Calu3 (cell line): ENCODE measurements around the gene GDPD3. TPM values are rescaled to one million over a fixed set of nuclear protein-coding genes. Genes with fewer than 3 reads are reported as not detected.
A peak's percentile ranks its signal among the peaks of the same experiment; 100 is the strongest.

Experiments used
- BruUV-seq: library from RNA; stranded (reverse); fragments of 400-500 nt; replicated peaks from 2 replicates; lab custom pipeline; 2021; lab: Mats Ljungman, UMichigan
- CTCF ChIA-PET: fragments of 300-600 bp; sonication (Branson Sonifier 250); formaldehyde crosslinking; loops from one replicate; lab custom pipeline; 2022; ENCODE audit warnings: antibody characterized with exemption; lab: Charles Lee
- DNase-seq: peaks from one replicate; pipeline ENCODE4 v3.0.0; 2022
- H3K27ac Mint-ChIP-seq: one replicate; pipeline ENCODE4 v1.8.0; 2022; ENCODE audit warnings: mixed read lengths; ENCODE audit not compliant: unreplicated experiment
- H3K27me3 Mint-ChIP-seq: one replicate; pipeline ENCODE4 v1.8.0; 2022; ENCODE audit warnings: mixed read lengths; ENCODE audit not compliant: unreplicated experiment
- H3K36me3 Mint-ChIP-seq: one replicate; pipeline ENCODE4 v1.8.0; 2022; ENCODE audit warnings: mild to moderate bottlenecking, moderate library complexity, mixed read lengths; ENCODE audit not compliant: insufficient read depth, unreplicated experiment
- H3K4me1 Mint-ChIP-seq: one replicate; pipeline ENCODE4 v1.8.0; 2022; ENCODE audit warnings: mild to moderate bottlenecking, low read depth, mixed read lengths; ENCODE audit not compliant: unreplicated experiment
- H3K4me3 Mint-ChIP-seq: one replicate; pipeline ENCODE4 v1.8.0; 2022; ENCODE audit warnings: mild to moderate bottlenecking, low read depth, moderate library complexity, mixed read lengths; ENCODE audit not compliant: unreplicated experiment
- H3K9me3 Mint-ChIP-seq: one replicate; pipeline ENCODE4 v1.8.0; 2022; ENCODE audit warnings: low read depth, mixed read lengths; ENCODE audit not compliant: unreplicated experiment
- CTCF ChIP-seq: fragments of 200-600 bp; IDR thresholded peaks from one replicate; pipeline ENCODE4 v1.8.0; 2022; ENCODE audit warnings: antibody characterized with exemption; ENCODE audit not compliant: unreplicated experiment
- intact Hi-C: fragments of 100-400 bp; cut with micrococcal nuclease; formaldehyde crosslinking; loops from one replicate; pipeline ENCODE4 v1.10.0; 2022; ENCODE audit not compliant: unreplicated experiment
- total RNA-seq: library from RNA; stranded (reverse); gene quantifications from 2 replicates; pipeline ENCODE4 v1.2.3, GENCODE V29; 2022

GDPD3 gene
- total RNA-seq, 1 experiment from 2014 or later: 7.8 TPM

GRCh38 chr16:30069611-30070462, 43.5 kb downstream of the GDPD3 start:
- intact Hi-C loops: no loop called here
- Mint-ChIP-seq H3K27ac (peak overlapping the region; percentile 67), H3K27me3 (no peaks in the 10 kb centered on the region), H3K36me3 (peaks cover 97% of the 10 kb centered on the region), H3K4me1 (peaks cover 26% of the 10 kb centered on the region), H3K4me3 (no peak overlapping the region), H3K9me3 (no peaks in the 10 kb centered on the region)
- CTCF ChIA-PET: no interaction called here
- no peak for TF ChIP-seq CTCF
- no peak for DNase-seq
- BruUV-seq: no TSS peak

- Mint-ChIP-seq H3K27me3 (no peaks in the 10 kb centered on the region), H3K4me3 (peak overlapping the region; percentile 40), H3K4me1 (peaks cover 31% of the 10 kb centered on the region), H3K27ac (peak overlapping the region; percentile 67), H3K9me3 (no peaks in the 10 kb centered on the region), H3K36me3 (peaks cover 97% of the 10 kb centered on the region)
- BruUV-seq: no TSS peak
- peak; percentile 70 for DNase-seq
- intact Hi-C loops: no loop called here
- CTCF ChIA-PET: interaction anchor here (1.1 kb wide), 1 partner anchor 11 kb away, joined by 4 read pairs; no protein-coding TSS in a partner anchor
- TF ChIP-seq CTCF: peak; percentile 82
Measured at GRCh38 chr16:30068750-30069610, 44.4 kb downstream of the GDPD3 start.

- CTCF ChIA-PET: interaction anchor here (1.1 kb wide), 1 partner anchor 11 kb away, joined by 4 read pairs; no protein-coding TSS in a partner anchor
- H3K4me1 Mint-ChIP-seq: peaks cover 37% of the 10 kb centered on the region
- H3K4me3 Mint-ChIP-seq: peak overlapping the region; percentile 40
Measured at GRCh38 chr16:30068333-30068732, 45.0 kb downstream of the GDPD3 start.

More at GRCh38 chr16:30068333-30068732, 45.0 kb downstream of the GDPD3 start:
- H3K27me3 Mint-ChIP-seq: no peaks in the 10 kb centered on the region
- intact Hi-C loops: no loop called here
- DNase-seq: no peak
- no peak for TF ChIP-seq CTCF
- BruUV-seq: no TSS peak
- peak overlapping the region; percentile 60 for H3K27ac Mint-ChIP-seq
- peaks cover 98% of the 10 kb centered on the region for H3K36me3 Mint-ChIP-seq
- H3K9me3 Mint-ChIP-seq: no peaks in the 10 kb centered on the region
